HCT116 (cell line): ENCODE data around the gene P4HB. TPM values are rescaled to one million over a fixed set of nuclear protein-coding genes. Genes with fewer than 3 reads are reported as not detected.

Experiments used
- ATAC-seq: fragments of 200-7000 bp; cut with Tn5 transposase; 2 replicates; pipeline ENCODE4 v1.9.1; 2020; ENCODE audit warnings: mild to moderate bottlenecking, moderate library complexity
- BruUV-seq: library from RNA; stranded (reverse); fragments of 400-500 nt; replicated peaks from 2 replicates; lab custom pipeline; 2021; lab: Mats Ljungman, UMichigan
- CTCF ChIA-PET: fragments of 300-600 bp; sonication (Branson Sonifier 250); formaldehyde crosslinking; loops from one replicate; lab custom pipeline; 2021; ENCODE audit warnings: antibody characterized with exemption; lab: Charles Lee
- POLR2A ChIA-PET: fragments of 300-600, 350-600 bp; sonication (Branson Sonifier 250); formaldehyde crosslinking; loops from one replicate; lab custom pipeline; 2021; ENCODE audit warnings: antibody characterized with exemption; lab: Charles Lee
- RAD21 ChIA-PET, 2 experiments: fragments of 300-600 bp; sonication (Branson Sonifier 250); formaldehyde crosslinking; loops; one replicate each; lab custom pipeline; 2023; ENCODE audit warnings: low total read pairs in 2 of 2; ENCODE audit not compliant: uncharacterized antibody in 2 of 2, unreplicated experiment in 2 of 2, low non-redundant PET in 1 of 2; lab: Charles Lee
- DNase-seq: peaks from one replicate; pipeline ENCODE4 v3.0.0-alpha.2; 2010; ENCODE audit warnings: low read depth, low spot score
- H2AFZ ChIP-seq: fragments of 200-600 bp; shearing (Covaris generic), sonication (generic); 2 replicates; pipeline ENCODE4 v1.6.1; 2017; ENCODE audit warnings: low read depth, mixed run types, mixed read lengths, antibody characterized with exemption, low read length; ENCODE audit not compliant: poor library complexity, severe bottlenecking
- H3K27ac ChIP-seq: 2 replicates; pipeline ENCODE4 v1.5.1; 2012; ENCODE audit warnings: low read depth, low read length
- H3K27me3 ChIP-seq: fragments of 200-600 bp; sonication (generic); 2 replicates; pipeline ENCODE4 v1.6.1; 2016; ENCODE audit warnings: mixed run types, low read length, mixed read lengths; ENCODE audit not compliant: insufficient read depth
- H3K36me3 ChIP-seq, 2 experiments: fragments of 200-500 bp in 1 of 2; fragments of 200-600 bp in 1 of 2; sonication (Bioruptor generic) in 1 of 2; sonication (generic) in 1 of 2; 2 replicates each; pipeline versions ENCODE4 v1.5.1 to v1.6.1; 2014 to 2016; ENCODE audit warnings: low read length in 2 of 2, inconsistent platforms in 1 of 2, mixed read lengths in 1 of 2, mixed run types in 1 of 2; ENCODE audit not compliant: insufficient read depth in 2 of 2, control insufficient read depth in 1 of 2
- H3K4me1 ChIP-seq, 2 experiments: fragments of 200-600 bp in 1 of 2; sonication (generic) in 1 of 2; 2 replicates each; pipeline versions ENCODE4 v1.5.1 to v1.6.1; 2012 to 2017; ENCODE audit warnings: low read length in 2 of 2, inconsistent platforms in 1 of 2, mild to moderate bottlenecking in 1 of 2, mixed read lengths in 1 of 2, mixed run types in 1 of 2, moderate library complexity in 1 of 2; ENCODE audit not compliant: insufficient read depth in 2 of 2, control insufficient read depth in 1 of 2
- H3K4me2 ChIP-seq: fragments of 200-600 bp; sonication (generic); 2 replicates; pipeline ENCODE4 v1.6.1; 2017; ENCODE audit warnings: mixed run types, low read length, mixed read lengths
- H3K4me3 ChIP-seq, 2 experiments: fragments of 200-600 bp in 1 of 2; sonication (generic) in 1 of 2; replicated peaks in 1 of 2; 2 replicates each; pipeline ENCODE4 v1.5.1; 2011 to 2016; ENCODE audit warnings: low read length in 2 of 2, control low read depth in 1 of 2, low read depth in 1 of 2, mild to moderate bottlenecking in 1 of 2, mixed read lengths in 1 of 2, mixed run types in 1 of 2
- H3K79me2 ChIP-seq: fragments of 200-600 bp; sonication (generic); 2 replicates; pipeline ENCODE4 v1.6.1; 2017; ENCODE audit warnings: mild to moderate bottlenecking, mixed run types, low read length, moderate library complexity, mixed read lengths; ENCODE audit not compliant: insufficient read depth
- H3K9ac ChIP-seq: fragments of 200-600 bp; sonication (generic); 2 replicates; pipeline ENCODE4 v1.6.1; 2016; ENCODE audit warnings: low read length, mixed read lengths
- H3K9me2 ChIP-seq: fragments of 200-600 bp; sonication (generic), shearing (Covaris generic); 2 replicates; pipeline ENCODE4 v1.6.1; 2017; ENCODE audit warnings: mixed run types, mild to moderate bottlenecking, moderate library complexity; ENCODE audit not compliant: insufficient read depth
- H3K9me3 ChIP-seq, 2 experiments: fragments of 200-500 bp in 1 of 2; fragments of 200-600 bp in 1 of 2; sonication (Bioruptor generic) in 1 of 2; sonication (generic) in 1 of 2; 2 replicates each; pipeline ENCODE4 v1.6.1; 2014 to 2017; ENCODE audit warnings: low read length in 2 of 2, mixed read lengths in 2 of 2, inconsistent platforms in 1 of 2, low read depth in 1 of 2, mild to moderate bottlenecking in 1 of 2, mixed run types in 1 of 2, moderate library complexity in 1 of 2; ENCODE audit not compliant: control insufficient read depth in 1 of 2, insufficient read depth in 1 of 2
- H4K20me1 ChIP-seq: fragments of 200-600 bp; sonication (generic), shearing (Covaris generic); 2 replicates; pipeline ENCODE4 v1.6.1; 2017; ENCODE audit warnings: mixed run types, mild to moderate bottlenecking, moderate library complexity; ENCODE audit not compliant: insufficient read depth
- ATF3 ChIP-seq: IDR thresholded peaks from 2 replicates; pipeline ENCODE4 v1.6.1; 2012
- CEBPB ChIP-seq: IDR thresholded peaks from 2 replicates; pipeline ENCODE4 v1.6.1; 2012; ENCODE audit warnings: low read depth
- EZH2 ChIP-seq: fragments of 200-600 bp; sonication (generic); IDR thresholded peaks from 2 replicates; pipeline ENCODE4 v1.6.1; 2017; ENCODE audit warnings: antibody characterized with exemption, mixed run types
- EZH2phosphoT487 ChIP-seq: fragments of 200-600 bp; IDR thresholded peaks from 2 replicates; pipeline ENCODE4 v1.6.1; 2018; ENCODE audit warnings: antibody characterized with exemption, borderline replicate concordance
- FOSL1 ChIP-seq: IDR thresholded peaks from 2 replicates; pipeline ENCODE4 v1.6.1; 2012; ENCODE audit warnings: low read depth
- MAX ChIP-seq: IDR thresholded peaks from 2 replicates; pipeline ENCODE4 v1.6.1; 2012
- POLR2A ChIP-seq: IDR thresholded peaks from 2 replicates; pipeline ENCODE4 v1.7.0; 2011; ENCODE audit warnings: borderline replicate concordance; ENCODE audit not compliant: insufficient read depth, insufficient read length; ENCODE audit errors: extremely low read depth
- POLR2AphosphoS5 ChIP-seq: IDR thresholded peaks from 2 replicates; pipeline ENCODE4 v1.6.1; 2011; ENCODE audit warnings: mild to moderate bottlenecking, low read depth, low read length, moderate library complexity
- RAD21 ChIP-seq: IDR thresholded peaks from 2 replicates; pipeline ENCODE4 v1.6.1; 2012; ENCODE audit warnings: low read depth, mild to moderate bottlenecking
- SIN3A ChIP-seq: IDR thresholded peaks from 2 replicates; pipeline ENCODE4 v1.6.1; 2012; ENCODE audit warnings: low read depth
- SP1 ChIP-seq: IDR thresholded peaks from 2 replicates; pipeline ENCODE4 v1.6.1; 2012; ENCODE audit warnings: low read depth
- SRF ChIP-seq: IDR thresholded peaks from 2 replicates; pipeline ENCODE4 v1.6.1; 2012; ENCODE audit warnings: low read depth
- TCF7L2 ChIP-seq: IDR thresholded peaks from 2 replicates; pipeline ENCODE4 v1.7.0; 2011; ENCODE audit warnings: borderline replicate concordance, inconsistent platforms; ENCODE audit not compliant: insufficient read depth, insufficient read length; ENCODE audit errors: extremely low read depth
- YY1 ChIP-seq: IDR thresholded peaks from 2 replicates; pipeline ENCODE4 v1.6.1; 2011; ENCODE audit warnings: low read length, low read depth, moderate library complexity, mild to moderate bottlenecking; ENCODE audit not compliant: insufficient replicate concordance; ENCODE audit errors: extremely low read depth
- ZNF274 ChIP-seq: fragments of 200-500 bp; sonication (Bioruptor generic); IDR thresholded peaks from 2 replicates; pipeline ENCODE4 v1.6.1; 2014; ENCODE audit warnings: mild to moderate bottlenecking, low read depth, low read length, inconsistent platforms
- intact Hi-C: fragments of 100-400 bp; cut with micrococcal nuclease; formaldehyde crosslinking; loops from 2 replicates; pipeline ENCODE4 v1.10.0; 2022
- total RNA-seq: library from RNA; stranded (reverse); gene quantifications from one replicate; pipeline ENCODE4 v1.2.1, GENCODE V29; 2021; ENCODE audit not compliant: unreplicated experiment
- TF ChIP-seq, protein P1 (sequence below): IDR thresholded peaks from 2 replicates; pipeline ENCODE4 v1.6.1; 2011; ENCODE audit warnings: mild to moderate bottlenecking, low read length, moderate library complexity; ENCODE audit not compliant: insufficient replicate concordance; ENCODE audit errors: extremely low read depth
- TF ChIP-seq, protein P2 (sequence below): IDR thresholded peaks from 2 replicates; pipeline ENCODE4 v1.6.1; 2012; ENCODE audit warnings: low read depth
- TF ChIP-seq, protein P3 (sequence below), 3 experiments: fragments of 200-600 bp in 1 of 3; sonication (generic) in 1 of 3; IDR thresholded peaks in 2 of 3; conservative IDR thresholded peaks in 1 of 3; 2 replicates each; pipeline ENCODE4 v1.5.1; 2012 to 2017; ENCODE audit warnings: low read depth in 2 of 3, low read length in 2 of 3, antibody characterized with exemption in 1 of 3, borderline replicate concordance in 1 of 3, control low read depth in 1 of 3, mild to moderate bottlenecking in 1 of 3, mixed read lengths in 1 of 3, mixed run types in 1 of 3, moderate library complexity in 1 of 3; ENCODE audit not compliant: insufficient read depth in 1 of 3

P4HB gene
- total RNA-seq, 1 experiment from 2014 or later: 1,043 TPM

GRCh38 chr17:81868674-81869220 lies 8.4 kb upstream of the P4HB start:
- BruUV-seq: TSS peak; percentile 67
- Histone ChIP-seq H3K9ac (peak overlapping the region; percentile 99), H3K4me1 (peaks cover 44 to 83% of the 10 kb centered on the region in 2 experiments)
- CTCF ChIA-PET: interaction anchor here (0.7 to 2.7 kb wide), 6 partner anchors 8 to 169 kb away, joined by 3 to 27 read pairs (median 4); partner anchors contain the start of genes CENPX, DCXR, LRRC45 and MAFG
- RAD21 ChIA-PET: no interaction called here
- no peak for TF ChIP-seq SP1
- TF ChIP-seq, protein P1, sequence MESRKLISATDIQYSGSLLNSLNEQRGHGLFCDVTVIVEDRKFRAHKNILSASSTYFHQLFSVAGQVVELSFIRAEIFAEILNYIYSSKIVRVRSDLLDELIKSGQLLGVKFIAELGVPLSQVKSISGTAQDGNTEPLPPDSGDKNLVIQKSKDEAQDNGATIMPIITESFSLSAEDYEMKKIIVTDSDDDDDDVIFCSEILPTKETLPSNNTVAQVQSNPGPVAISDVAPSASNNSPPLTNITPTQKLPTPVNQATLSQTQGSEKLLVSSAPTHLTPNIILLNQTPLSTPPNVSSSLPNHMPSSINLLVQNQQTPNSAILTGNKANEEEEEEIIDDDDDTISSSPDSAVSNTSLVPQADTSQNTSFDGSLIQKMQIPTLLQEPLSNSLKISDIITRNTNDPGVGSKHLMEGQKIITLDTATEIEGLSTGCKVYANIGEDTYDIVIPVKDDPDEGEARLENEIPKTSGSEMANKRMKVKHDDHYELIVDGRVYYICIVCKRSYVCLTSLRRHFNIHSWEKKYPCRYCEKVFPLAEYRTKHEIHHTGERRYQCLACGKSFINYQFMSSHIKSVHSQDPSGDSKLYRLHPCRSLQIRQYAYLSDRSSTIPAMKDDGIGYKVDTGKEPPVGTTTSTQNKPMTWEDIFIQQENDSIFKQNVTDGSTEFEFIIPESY: peak; percentile 16
- TF ChIP-seq SIN3A: no peak
- TF ChIP-seq MAX: no peak
- no peak for TF ChIP-seq ZNF274
- no peak for TF ChIP-seq RAD21
- no peak for TF ChIP-seq POLR2A
- no peak for TF ChIP-seq FOSL1
- no peak for TF ChIP-seq SRF
- TF ChIP-seq YY1: no peak
- peak; percentile 94 for TF ChIP-seq POLR2AphosphoS5
- no peak for TF ChIP-seq EZH2phosphoT487
- TF ChIP-seq, protein P2, sequence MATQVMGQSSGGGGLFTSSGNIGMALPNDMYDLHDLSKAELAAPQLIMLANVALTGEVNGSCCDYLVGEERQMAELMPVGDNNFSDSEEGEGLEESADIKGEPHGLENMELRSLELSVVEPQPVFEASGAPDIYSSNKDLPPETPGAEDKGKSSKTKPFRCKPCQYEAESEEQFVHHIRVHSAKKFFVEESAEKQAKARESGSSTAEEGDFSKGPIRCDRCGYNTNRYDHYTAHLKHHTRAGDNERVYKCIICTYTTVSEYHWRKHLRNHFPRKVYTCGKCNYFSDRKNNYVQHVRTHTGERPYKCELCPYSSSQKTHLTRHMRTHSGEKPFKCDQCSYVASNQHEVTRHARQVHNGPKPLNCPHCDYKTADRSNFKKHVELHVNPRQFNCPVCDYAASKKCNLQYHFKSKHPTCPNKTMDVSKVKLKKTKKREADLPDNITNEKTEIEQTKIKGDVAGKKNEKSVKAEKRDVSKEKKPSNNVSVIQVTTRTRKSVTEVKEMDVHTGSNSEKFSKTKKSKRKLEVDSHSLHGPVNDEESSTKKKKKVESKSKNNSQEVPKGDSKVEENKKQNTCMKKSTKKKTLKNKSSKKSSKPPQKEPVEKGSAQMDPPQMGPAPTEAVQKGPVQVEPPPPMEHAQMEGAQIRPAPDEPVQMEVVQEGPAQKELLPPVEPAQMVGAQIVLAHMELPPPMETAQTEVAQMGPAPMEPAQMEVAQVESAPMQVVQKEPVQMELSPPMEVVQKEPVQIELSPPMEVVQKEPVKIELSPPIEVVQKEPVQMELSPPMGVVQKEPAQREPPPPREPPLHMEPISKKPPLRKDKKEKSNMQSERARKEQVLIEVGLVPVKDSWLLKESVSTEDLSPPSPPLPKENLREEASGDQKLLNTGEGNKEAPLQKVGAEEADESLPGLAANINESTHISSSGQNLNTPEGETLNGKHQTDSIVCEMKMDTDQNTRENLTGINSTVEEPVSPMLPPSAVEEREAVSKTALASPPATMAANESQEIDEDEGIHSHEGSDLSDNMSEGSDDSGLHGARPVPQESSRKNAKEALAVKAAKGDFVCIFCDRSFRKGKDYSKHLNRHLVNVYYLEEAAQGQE: no peak
- TF ChIP-seq, protein P3, sequence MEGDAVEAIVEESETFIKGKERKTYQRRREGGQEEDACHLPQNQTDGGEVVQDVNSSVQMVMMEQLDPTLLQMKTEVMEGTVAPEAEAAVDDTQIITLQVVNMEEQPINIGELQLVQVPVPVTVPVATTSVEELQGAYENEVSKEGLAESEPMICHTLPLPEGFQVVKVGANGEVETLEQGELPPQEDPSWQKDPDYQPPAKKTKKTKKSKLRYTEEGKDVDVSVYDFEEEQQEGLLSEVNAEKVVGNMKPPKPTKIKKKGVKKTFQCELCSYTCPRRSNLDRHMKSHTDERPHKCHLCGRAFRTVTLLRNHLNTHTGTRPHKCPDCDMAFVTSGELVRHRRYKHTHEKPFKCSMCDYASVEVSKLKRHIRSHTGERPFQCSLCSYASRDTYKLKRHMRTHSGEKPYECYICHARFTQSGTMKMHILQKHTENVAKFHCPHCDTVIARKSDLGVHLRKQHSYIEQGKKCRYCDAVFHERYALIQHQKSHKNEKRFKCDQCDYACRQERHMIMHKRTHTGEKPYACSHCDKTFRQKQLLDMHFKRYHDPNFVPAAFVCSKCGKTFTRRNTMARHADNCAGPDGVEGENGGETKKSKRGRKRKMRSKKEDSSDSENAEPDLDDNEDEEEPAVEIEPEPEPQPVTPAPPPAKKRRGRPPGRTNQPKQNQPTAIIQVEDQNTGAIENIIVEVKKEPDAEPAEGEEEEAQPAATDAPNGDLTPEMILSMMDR (IDR thresholded peaks at IDR 0.05 in 2 of 3, conservative IDR thresholded peaks at IDR 0.05 in 1 of 3; ENCODE audit: borderline replicate concordance in 1 of 3, insufficient read depth in 1 of 3, low read depth in 2 of 3, low read length in 2 of 3): no peak
- TF ChIP-seq TCF7L2: no peak
- no peak for TF ChIP-seq EZH2
- no peak for TF ChIP-seq ATF3
- TF ChIP-seq CEBPB: no peak
- TF ChIP-seq, all 23 proteins: peak for 2
- Histone ChIP-seq H2AFZ (no peak overlapping the region), H3K9me2 (no peaks in the 10 kb centered on the region), H3K27me3 (no peaks in the 10 kb centered on the region), H4K20me1 (peaks cover 7% of the 10 kb centered on the region; the same call in 1 of the 2 replicates), H3K79me2 (peaks cover 59% of the 10 kb centered on the region), H3K9me3 (no peaks in the 10 kb centered on the region), H3K4me3 (peak overlapping the region; percentile 71 to 95), H3K4me2 (peak overlapping the region; percentile 86), H3K36me3 (peaks cover 11 to 22% of the 10 kb centered on the region in 2 experiments; a peak in 3 of 4 replicates), H3K27ac (peak overlapping the region; percentile 99)
- POLR2A ChIA-PET: interaction anchor here (1.2 to 1.6 kb wide), 4 partner anchors 8 to 152 kb away, joined by 3 to 4 read pairs (median 3); partner anchors contain the start of gene P4HB
- intact Hi-C loops: loop anchor here (1.0 kb wide), 1 partner anchor 153 kb away; no protein-coding TSS in a partner anchor
- DNase-seq: peak; percentile 84
- peak; percentile 35 for ATAC-seq
